Esophagus squamous epithelium (tissue), 4 donors: ENCODE results near the gene DKC1.

Experiments
- CTCF ChIP-seq, 6 experiments: fragments of 450-650 bp in 4 of 6; fragments of 200-600 bp in 2 of 6; sonication (generic) in 2 of 6; IDR thresholded peaks; one replicate each; pipeline ENCODE4 v1.5.1; 2016 to 2019; ENCODE audit warnings: antibody characterized with exemption in 6 of 6, mild to moderate bottlenecking in 4 of 6, moderate library complexity in 4 of 6
- POLR2A ChIP-seq, 4 donors: fragments of 450-650 bp; IDR thresholded peaks; one replicate each; pipeline ENCODE4 v1.6.1; 2017; ENCODE audit warnings: antibody characterized with exemption in 4 of 4, mild to moderate bottlenecking in 4 of 4, moderate library complexity in 3 of 4

GRCh38 chrX:154727418-154727817 lies 35.2 kb upstream of the DKC1 start:
- TF ChIP-seq POLR2A (IDR thresholded peaks at IDR 0.05) (no peak), CTCF (IDR thresholded peaks at IDR 0.05) (no peak)
